Neutrophil (primary cell): ENCODE data around the gene GLS.

Source experiments
- H3K27ac ChIP-seq: fragments of 200-600 bp; sonication (generic); 2 replicates; pipeline ENCODE4 v1.5.1; 2016; ENCODE audit warnings: mild to moderate bottlenecking, moderate library complexity
- H3K27me3 ChIP-seq: fragments of 200-600 bp; sonication (generic); 2 replicates; pipeline ENCODE4 v1.6.0; 2016; ENCODE audit warnings: mild to moderate bottlenecking
- H3K36me3 ChIP-seq: fragments of 200-600 bp; sonication (generic); 2 replicates; pipeline ENCODE4 v1.5.1; 2017
- H3K4me1 ChIP-seq, 2 experiments: fragments of 200-600 bp in 1 of 2; sonication (generic) in 1 of 2; 1 replicate in 1 of 2; 2 replicates in 1 of 2; pipeline versions ENCODE4 v1.5.1 to v1.6.1; 2013 to 2016; ENCODE audit warnings: low read depth in 1 of 2, low read length in 1 of 2, mild to moderate bottlenecking in 1 of 2, moderate library complexity in 1 of 2; ENCODE audit not compliant: control insufficient read depth in 1 of 2, insufficient read depth in 1 of 2
- H3K4me3 ChIP-seq, 2 experiments: fragments of 200-600 bp in 1 of 2; sonication (generic) in 1 of 2; 1 replicate in 1 of 2; 2 replicates in 1 of 2; pipeline ENCODE4 v1.5.1; 2013 to 2016; ENCODE audit warnings: low read depth in 1 of 2, low read length in 1 of 2, mild to moderate bottlenecking in 1 of 2, moderate library complexity in 1 of 2
- H3K9me3 ChIP-seq: fragments of 200-600 bp; sonication (generic); 2 replicates; pipeline ENCODE4 v1.5.1; 2016
- TF ChIP-seq, protein P1 (sequence below): fragments of 200-600 bp; sonication (generic); IDR thresholded peaks from 2 replicates; pipeline ENCODE4 v1.5.1; 2016; ENCODE audit warnings: antibody characterized with exemption

GLS gene

DNA sequence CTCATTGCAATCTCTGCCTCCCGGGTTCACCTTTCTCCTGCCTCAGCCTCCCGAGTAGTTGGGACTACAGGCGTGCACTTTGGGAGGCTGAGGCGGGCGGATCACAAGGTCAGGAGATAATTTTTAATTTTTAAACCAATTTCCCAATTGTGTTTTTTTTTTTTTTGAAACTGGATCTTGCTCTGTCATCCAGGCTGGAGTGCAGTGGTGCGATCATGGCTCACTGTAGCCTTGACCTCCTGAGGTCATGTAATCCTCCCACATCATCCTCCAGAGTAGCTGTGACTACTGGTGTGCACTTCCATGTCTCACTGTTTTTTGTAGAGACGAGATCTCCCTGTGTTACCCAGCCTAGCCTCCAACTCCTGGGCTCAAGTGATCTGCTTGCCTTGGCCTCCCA lies 49.3 kb downstream of the GLS start:
- Histone ChIP-seq H3K4me1 (no peaks in the 10 kb centered on the region), H3K9me3 (no peaks in the 10 kb centered on the region), H3K27ac (no peak overlapping the region), H3K36me3 (peaks cover 48% of the 10 kb centered on the region), H3K27me3 (no peaks in the 10 kb centered on the region), H3K4me3 (no peak overlapping the region)
- TF ChIP-seq, protein P1, sequence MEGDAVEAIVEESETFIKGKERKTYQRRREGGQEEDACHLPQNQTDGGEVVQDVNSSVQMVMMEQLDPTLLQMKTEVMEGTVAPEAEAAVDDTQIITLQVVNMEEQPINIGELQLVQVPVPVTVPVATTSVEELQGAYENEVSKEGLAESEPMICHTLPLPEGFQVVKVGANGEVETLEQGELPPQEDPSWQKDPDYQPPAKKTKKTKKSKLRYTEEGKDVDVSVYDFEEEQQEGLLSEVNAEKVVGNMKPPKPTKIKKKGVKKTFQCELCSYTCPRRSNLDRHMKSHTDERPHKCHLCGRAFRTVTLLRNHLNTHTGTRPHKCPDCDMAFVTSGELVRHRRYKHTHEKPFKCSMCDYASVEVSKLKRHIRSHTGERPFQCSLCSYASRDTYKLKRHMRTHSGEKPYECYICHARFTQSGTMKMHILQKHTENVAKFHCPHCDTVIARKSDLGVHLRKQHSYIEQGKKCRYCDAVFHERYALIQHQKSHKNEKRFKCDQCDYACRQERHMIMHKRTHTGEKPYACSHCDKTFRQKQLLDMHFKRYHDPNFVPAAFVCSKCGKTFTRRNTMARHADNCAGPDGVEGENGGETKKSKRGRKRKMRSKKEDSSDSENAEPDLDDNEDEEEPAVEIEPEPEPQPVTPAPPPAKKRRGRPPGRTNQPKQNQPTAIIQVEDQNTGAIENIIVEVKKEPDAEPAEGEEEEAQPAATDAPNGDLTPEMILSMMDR = no peak

DNA sequence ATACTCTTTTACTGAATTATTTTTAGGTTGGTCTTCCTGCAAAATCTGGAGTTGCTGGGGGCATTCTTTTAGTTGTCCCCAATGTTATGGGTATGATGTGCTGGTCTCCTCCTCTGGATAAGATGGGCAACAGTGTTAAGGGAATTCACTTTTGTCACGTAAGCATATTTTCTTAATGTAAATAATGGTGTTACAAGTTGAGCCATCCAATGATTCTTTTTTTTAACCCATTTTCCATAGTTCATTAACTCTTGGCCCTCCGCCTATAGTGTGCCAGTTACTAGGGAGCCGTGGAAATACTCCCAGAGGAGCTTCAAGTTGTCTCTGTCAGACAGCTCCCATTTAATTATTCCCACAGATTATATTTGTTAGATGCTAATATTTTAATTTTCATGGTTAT lies 49.8 kb downstream of the GLS start:
- no peak overlapping the region for H3K4me3 ChIP-seq
- no peaks in the 10 kb centered on the region for H3K4me1 ChIP-seq
- H3K36me3 ChIP-seq = peaks cover 43% of the 10 kb centered on the region
- H3K27me3 ChIP-seq = no peaks in the 10 kb centered on the region
- H3K27ac ChIP-seq = no peak overlapping the region
- TF ChIP-seq, protein P1 = no peak
- H3K9me3 ChIP-seq = no peaks in the 10 kb centered on the region

DNA sequence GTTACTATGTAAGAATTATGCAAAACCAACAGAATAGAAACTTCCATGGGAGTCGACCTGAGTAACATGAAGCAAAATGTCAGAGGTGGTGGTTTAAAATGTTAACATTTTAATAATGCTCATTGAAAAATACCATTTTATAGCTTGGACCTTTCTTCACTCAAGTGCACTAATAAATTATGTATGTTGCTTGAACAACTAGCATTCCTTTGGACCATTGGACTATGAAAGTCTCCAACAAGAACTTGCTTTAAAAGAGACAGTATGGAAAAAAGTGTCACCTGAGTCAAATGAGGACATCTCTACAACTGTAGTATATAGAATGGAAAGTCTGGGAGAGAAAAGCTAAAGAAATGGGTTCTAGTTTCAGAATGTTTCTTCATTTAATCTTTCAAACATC lies 51.9 kb downstream of the GLS start:
- Histone ChIP-seq H3K36me3 (peaks cover 35% of the 10 kb centered on the region), H3K4me3 (no peak overlapping the region), H3K9me3 (no peaks in the 10 kb centered on the region), H3K27ac (no peak overlapping the region), H3K27me3 (no peaks in the 10 kb centered on the region), H3K4me1 (no peaks in the 10 kb centered on the region)
- TF ChIP-seq, protein P1 = no peak

DNA sequence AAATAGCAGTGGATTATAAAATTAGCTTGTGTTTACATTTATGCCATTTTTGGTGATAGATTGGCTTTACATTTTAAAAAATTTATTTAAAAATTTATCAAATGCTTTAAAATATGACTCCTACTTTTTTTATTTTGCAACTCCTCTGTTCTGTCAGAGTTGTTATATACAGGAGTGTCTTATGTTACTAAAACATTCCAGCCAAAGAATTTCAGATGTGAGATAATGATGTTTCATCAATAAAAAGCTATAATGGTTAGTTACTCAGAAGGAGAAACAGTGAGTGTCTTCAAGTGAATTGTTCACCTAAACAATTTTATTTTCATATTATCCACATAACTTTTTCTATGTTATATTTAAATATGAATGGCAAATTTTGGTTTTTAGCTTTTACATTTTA lies 52.7 kb downstream of the GLS start:
- Histone ChIP-seq H3K36me3 (peaks cover 35% of the 10 kb centered on the region), H3K4me1 (no peaks in the 10 kb centered on the region), H3K27me3 (no peaks in the 10 kb centered on the region), H3K4me3 (no peak overlapping the region), H3K9me3 (no peaks in the 10 kb centered on the region), H3K27ac (no peak overlapping the region)
- TF ChIP-seq, protein P1 = no peak

DNA sequence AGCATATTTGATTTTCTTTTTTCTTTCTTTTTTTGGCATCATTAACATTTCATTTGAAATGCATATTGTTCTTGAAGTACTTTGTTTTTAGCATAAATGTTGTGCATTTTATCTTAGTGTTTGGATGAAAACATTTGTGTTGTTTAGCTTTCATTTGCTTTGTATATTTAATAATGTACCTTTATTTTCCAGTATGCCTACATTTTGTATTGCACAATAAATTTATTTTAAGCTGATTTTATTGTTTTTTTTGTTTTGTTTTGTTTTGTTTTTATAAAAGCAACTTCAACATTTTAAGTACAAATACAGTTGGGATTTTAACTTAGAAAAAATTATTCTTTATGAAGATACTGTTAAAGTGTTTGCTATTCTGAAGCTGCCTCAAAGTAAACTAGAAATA lies 54.4 kb downstream of the GLS start:
- TF ChIP-seq, protein P1 = no peak
- no peaks in the 10 kb centered on the region for H3K9me3 ChIP-seq
- H3K4me3 ChIP-seq = no peak overlapping the region
- H3K36me3 ChIP-seq = peaks cover 27% of the 10 kb centered on the region
- H3K4me1 ChIP-seq = no peaks in the 10 kb centered on the region
- no peak overlapping the region for H3K27ac ChIP-seq
- no peaks in the 10 kb centered on the region for H3K27me3 ChIP-seq

DNA sequence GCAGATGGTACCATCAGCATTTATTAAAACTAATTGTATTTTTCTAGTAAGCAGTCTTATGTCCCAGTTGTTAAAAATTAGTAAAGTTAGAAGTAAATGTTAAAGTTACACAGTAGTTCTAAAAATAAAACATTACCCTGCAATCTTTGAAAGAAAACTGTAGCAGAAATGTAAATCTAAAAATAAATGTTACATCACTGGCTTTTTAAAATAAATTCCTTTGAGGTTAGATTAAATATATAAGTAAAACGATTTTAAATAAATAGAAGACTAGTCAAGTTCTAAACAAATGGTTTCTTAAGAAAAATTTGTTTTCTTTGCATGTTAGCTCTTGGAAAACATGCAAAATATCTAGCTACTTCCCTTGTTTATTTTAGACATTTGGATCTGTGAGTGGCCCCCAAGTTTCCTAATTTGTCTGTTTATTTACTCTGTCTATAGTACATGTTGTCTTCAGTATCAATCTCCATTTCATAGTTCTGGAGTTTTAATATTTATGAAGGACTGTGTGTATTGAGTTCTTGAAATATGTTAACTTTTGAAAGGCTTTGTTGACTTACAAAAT lies 58.2 kb downstream of the GLS start:
- Histone ChIP-seq H3K27me3 (no peaks in the 10 kb centered on the region), H3K36me3 (no peaks in the 10 kb centered on the region), H3K4me1 (no peaks in the 10 kb centered on the region), H3K9me3 (no peaks in the 10 kb centered on the region), H3K4me3 (no peak overlapping the region), H3K27ac (no peak overlapping the region)
- TF ChIP-seq, protein P1 = no peak
